HG03103 (cell line): Measurements from ENCODE around the gene HLA-DPA1.

Experiments used
- ATAC-seq: cut with Tn5 transposase; IDR thresholded peaks from one replicate; pipeline ENCODE4 v1.9.1; 2021; ENCODE audit warnings: low read depth; ENCODE audit not compliant: unreplicated experiment

The HLA-DPA1 gene

DNA sequence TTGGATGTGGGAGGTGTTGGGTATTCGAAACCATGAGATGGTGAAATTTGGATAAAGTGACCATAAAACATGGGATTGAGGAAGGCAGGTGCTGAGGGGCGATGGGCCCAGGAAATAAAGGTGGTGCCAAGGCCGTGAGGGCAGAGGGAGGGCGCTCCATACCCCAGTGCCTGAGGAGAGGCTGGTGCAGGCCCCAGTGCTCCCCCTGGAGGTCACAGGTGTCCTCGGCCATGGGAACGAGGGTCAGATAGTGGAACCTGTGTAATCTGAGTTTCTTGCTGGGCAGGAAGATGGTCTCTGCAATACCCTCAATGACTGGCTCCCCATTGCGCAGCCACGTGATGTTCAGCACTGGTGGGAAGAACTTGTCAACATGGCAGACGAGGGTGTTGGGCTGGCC lies 18.5 kb upstream of the HLA-DPA1 start:
- ATAC-seq = no peak

DNA sequence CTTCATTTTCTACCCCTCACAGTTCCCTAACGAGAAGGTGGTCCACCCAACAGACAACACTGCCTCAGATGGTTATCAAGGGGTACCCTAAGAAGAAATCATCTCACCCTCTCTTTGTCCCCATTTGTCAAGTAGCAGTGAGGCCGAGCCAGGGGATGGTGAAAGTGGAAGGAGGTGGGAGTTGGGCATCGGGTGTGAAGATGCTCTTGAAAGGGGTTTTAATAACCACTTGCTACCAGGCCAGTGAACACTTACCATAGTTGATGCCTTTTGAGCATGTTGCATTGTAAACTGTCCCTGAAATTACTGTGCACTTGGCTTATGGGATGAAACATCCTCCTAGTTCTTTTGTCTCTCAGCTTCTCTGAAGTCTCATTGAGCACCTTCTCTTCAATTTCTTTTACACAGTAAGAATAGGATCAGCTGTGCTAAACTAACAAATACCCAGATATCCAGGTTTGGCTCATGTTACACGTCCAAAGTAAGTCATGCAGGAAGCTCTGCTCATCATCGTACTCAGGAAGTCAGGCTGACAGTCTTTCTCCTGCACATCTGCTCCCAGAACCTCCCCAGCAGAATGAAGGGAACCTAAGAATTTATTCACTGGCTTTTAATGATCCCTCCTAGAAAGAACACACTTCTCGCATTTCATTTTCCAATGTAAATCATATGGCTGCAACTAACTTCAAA lies 15.6 kb upstream of the HLA-DPA1 start:
- no peak for ATAC-seq

DNA sequence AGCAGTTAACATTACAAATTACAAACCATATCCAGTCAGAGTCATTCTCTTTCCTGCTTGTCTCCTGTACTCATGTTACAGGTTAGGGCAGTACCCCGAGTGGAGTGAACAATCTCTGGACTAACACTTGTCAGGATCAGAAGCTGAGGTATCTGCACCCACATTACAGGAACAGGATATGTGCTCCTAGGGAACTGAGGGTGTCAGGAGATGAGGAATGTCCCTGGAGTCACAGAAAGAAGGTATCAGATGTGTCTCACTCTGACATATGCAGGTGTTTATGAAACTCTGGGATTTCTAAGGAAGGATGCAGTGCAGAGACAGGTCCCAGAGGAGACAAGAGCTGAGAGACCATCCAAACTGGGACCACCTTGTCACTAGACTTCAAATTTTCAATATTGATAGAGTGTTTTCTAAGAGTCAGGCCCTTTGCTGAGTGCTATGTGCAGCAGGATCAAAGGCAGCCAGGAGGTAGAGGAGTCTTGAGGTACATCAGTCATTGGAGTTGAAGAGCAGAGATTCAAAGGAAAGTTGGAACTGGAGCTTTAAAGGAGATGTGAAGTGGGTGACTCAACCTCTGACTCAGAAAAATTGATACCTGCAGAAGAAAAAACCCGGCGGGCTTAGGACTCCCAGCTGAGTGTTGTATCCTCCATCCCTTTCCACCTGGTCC lies 14.9 kb upstream of the HLA-DPA1 start:
- no peak for ATAC-seq

DNA sequence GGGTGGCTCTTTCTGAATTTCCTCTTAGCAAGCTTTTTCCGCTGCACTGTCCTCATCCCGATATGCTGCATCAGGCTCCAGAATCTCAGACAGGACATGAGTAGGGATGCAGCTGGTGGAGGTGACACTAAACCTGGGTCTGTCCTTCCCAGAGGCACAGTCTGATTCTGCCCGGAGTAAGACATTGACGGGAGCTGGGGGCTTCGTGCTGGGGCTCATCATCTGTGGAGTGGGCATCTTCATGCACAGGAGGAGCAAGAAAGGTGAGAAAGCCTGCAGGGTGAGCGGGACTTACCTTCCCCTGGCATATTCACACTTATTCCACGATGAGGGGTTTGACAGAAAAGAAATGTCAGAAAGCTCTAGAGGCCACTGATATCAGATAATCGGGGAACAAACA lies 12.2 kb upstream of the HLA-DPA1 start:
- no peak for ATAC-seq

DNA sequence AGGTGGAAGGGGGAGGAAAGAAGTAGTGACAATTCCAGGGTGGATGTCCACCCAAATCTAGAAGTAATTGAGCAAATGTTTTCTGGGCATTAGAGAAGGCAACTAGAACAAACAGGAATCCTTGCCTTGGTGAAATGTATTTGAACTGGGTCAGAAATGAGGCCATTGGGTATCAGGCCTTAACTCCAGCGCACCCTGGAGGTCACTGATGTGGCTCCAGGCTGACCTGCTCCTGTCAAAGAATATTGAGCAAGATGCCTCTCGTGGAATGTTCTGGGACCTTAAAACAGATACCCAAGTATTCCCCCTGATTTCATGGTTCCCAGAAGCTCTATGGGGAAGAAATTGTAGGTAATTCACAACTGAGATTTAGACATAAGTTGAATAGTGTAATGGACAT lies 9.3 kb upstream of the HLA-DPA1 start:
- no peak for ATAC-seq

DNA sequence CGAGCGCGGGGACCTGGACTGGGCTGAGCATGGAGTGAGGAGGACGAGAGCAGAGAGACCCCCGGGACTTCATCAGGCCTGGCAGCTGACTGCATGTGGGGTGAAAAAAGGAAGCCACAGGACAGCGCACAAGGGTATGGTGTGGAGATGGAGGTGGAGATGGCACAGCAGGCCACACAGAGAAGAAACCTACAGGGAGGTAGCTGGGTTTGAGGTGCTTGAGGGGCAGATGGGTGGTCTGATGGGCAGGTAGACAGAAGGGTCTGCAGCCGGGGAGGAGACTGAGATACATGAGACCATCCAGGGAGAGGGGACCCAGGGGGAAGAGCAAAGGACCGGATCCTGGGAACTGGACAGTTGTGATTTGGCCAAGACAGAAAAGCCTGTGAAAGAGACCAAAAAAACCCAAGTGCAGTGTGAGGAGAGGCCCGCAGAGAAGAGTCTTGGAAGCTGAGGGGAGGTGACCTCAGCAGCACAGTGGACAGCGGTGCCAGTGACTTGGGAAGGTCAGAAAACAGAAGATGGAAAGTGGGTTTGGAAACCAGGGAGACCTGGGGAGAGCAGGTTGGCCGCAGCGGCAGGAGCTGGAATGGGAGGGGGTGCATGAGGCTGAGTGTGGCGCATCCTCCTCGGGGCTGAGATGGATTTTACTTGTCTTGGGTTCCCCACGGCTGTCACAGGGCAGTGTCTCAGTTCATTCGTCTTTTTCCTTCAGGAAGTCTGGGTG lies 7.8 kb upstream of the HLA-DPA1 start:
- no peak for ATAC-seq

DNA sequence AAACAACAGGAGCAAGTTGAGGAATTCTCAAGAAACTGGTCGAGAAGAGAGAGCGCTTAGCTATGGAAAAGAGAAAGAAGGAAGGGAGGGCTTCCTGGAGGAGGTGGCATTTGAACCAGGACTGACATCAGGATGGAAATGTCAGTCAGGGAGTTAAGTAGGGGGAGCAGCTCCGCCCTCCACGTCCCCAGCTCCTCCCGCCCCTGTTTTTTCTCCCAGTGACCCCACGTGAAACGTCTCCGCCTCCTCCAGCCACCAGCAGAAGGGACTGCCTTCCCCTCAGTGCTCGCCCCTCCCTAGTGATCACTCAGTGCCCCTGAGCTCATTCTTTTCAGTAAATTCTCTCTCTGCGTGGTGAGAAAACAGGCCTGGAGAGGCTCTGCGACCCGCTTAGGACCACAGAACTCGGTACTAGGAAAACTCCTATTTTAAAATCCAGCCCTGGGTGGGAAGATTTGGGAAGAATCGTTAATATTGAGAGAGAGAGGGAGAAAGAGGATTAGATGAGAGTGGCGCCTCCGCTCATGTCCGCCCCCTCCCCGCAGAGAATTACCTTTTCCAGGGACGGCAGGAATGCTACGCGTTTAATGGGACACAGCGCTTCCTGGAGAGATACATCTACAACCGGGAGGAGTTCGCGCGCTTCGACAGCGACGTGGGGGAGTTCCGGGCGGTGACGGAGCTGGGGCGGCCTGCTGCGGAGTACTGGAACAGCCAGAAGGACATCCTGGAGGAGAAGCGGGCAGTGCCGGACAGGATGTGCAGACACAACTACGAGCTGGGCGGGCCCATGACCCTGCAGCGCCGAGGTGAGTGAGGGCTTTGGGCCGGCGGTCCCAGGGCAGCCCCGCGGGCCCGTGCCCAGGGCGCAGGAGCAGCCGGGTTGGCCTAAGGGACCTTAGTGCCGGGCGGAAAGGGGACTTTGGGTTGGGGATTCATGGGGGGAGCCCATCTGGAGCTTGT lies 7.0 kb upstream of the HLA-DPA1 start:
- ATAC-seq = no peak

DNA sequence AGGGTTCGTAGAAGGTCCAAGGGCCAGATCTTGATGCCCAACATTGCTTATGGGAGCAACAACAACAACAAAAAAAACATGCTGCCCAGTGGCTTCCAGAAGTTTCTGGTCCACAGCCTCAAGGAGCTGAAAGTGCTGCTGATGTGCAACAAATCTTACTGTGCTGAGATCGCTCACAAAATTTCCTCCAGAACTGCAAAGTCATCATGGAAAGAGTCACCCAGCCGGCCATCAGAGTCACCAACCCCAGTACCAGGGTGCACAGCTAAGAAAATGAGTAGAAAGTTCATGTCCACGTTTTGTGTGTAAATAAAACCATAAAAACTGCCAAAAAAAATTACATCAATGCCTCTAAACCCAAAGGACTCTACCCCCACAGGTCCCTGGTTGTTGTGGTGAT lies 6.1 kb upstream of the HLA-DPA1 start:
- ATAC-seq = no peak

DNA sequence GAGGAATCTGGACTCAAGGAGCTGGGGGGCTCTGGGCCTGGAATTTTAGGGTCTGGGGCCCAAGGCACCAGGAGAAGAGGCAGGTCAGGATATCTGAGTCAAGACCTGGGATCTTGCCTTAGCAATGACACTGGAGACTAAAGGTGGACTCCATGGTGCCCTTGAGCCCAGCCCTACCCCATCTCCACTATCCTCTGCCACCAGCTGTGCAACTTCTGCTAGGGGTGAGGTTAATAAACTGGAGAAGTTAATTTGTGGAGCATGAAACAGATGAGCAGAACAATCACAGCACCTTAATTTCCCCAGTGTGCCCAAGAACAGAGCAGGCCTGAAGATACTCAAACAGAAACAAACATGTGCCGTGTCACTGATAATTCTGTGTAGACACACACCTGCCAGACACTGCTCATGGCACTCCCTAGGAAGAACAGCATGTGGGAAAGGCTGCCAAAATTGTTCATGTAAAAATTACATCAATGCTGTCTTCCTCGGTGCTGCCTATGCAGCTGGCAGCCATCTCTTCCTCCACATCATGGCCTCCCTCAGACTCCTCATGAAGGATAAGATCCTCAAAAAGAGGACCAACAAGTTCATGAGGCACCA lies 5.6 kb upstream of the HLA-DPA1 start:
- ATAC-seq = no peak

DNA sequence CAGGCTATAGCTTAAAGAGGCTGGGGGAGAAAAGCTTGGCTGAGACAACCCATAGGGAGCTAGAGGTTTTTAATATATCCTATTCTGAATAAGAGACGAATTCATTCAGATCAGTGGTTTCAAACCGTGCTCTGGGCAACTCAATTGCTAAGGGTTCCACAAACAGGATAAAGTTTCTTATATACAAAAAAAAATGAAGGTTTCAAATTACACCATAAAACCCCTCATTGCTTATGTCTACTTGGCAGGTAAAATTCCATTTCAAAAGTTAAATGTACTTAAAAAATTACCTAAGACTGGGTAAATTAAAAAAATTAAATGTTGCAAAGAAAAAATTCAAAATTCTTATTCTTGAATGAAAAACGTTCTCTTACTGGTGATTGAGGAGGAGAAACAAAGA lies 5.0 kb upstream of the HLA-DPA1 start:
- no peak for ATAC-seq

DNA sequence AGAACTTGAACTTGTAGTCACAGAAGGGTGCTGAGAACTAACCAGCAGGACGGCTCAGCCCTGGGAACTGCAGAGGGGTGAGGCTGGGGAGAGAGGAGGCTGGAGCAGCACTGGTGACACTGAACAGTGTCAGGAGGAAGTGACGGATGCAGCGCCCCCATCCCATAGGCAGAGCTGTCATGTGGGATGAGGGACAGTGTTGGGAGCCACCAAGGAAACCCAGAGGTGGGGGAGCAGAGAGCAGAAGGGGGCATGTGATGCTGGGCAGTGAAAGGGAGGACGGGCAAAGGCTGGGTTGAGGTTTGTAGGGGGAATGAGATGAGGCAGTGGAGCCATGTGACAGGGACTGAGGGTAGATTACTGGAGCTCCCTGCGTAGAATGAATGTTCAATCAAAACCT lies 4.5 kb upstream of the HLA-DPA1 start:
- no peak for ATAC-seq

DNA sequence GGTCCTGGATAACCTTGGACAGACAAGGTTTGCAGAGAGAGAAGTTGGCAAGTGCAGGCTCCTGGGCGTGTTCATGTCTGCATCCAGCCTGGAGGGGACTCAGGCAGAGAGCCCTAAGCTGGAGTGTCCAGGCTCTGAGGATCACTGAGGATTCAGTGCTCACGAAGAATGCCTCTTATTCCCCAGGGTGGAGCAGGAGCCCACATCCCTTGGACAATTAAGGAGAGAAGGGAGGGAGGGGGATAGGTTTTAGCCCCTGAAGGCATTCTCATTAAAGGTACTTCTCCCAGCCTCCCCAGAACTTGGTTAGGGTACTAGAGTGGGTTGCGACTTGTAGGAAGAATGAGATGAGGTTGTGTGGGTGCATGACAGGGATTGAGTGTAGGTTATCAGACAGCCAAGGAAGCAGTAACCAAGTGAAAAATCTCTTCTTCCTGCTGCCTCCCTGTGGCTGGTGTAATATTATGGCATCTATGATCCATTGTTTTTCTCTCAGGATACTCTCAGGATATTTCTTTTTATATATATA lies 3.0 kb upstream of the HLA-DPA1 start:
- ATAC-seq = no peak

DNA sequence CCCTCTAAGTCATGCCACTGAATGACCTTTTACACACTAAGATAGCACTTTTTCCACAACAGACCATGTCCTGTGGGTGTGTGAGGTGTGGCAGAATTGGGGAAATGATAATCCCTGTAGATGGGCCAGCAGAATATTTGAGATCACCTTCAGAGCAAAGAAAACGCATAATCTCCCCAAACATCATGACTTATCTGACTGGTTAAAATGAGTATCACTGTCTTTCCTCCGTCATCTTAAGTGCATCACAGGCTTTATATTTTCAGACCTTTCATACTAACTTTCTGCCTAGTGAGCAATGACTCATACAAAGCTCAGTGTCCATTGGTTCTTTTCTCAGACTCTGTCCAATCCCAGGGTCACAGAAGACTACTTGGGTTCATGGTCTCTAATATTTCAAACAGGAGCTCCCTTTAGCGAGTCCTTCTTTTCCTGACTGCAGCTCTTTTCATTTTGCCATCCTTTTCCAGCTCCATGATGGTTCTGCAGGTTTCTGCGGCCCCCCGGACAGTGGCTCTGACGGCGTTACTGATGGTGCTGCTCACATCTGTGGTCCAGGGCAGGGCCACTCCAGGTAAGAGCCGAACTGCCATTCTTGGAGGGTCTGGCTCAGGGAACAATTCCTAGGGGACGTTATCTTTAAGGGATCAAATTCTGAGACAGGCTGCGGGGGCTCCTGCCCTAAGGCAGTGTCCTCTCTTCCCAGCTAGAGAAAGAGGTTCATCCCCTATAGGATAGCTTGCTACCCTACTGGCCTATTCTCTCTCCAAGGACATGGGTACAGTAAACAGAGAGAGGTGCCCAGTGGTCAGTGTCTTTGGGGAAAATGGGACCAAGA lies 2.3 kb upstream of the HLA-DPA1 start, which contains the start of gene HLA-DPB1:
TSS of gene HLA-DPB1 (plus strand) at position 423 of the 838 bp plus-strand sequence. CDS start at position 475, 52 bp downstream.
- peak; percentile 58 for ATAC-seq

DNA sequence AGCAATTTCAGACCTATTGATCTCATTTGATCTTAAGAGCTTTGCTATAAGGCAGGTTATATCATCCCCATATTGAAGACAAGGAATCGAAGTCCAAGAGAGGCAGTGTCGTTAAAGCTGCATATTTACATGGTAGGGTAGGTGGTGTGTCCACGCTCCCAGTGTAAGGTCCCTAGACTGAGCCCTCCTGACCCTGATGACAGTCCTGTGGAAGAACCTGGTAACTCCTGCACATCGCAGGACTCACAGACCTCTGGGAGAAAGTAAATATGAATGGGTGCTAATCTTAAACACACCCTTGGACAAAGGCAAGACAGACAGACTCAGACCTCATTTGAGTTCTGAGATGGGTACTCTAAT lies 1.7 kb upstream of the HLA-DPA1 start:
- ATAC-seq = no peak

DNA sequence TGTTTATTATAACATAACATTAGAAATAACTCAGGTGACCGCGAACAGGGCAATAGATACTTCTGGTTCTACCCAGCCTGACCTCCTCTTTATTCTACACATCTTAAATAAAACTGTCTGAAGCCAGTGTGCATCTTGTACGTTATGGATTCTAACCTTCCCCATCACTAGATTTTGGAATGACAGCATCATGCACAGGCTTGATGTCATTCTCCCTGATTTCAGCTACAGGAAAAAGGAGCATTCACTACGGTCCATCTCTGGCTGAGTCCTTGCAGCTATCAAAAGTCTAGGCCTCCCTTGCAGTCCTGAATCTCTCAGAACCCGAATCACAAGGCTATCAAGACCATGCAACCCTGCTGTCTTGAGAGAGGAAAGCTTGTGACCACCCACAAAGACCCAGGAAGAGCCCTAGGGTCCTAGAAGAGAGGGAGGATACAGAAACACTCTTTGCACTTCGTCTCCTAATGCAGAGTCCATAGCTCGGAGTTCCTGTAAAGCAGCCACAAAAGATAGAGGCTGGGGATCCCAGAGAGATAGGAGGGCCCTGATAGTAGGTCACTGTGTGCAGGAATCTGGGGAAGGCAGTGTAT lies 845 bp downstream of the HLA-DPA1 start:
- ATAC-seq = no peak

DNA sequence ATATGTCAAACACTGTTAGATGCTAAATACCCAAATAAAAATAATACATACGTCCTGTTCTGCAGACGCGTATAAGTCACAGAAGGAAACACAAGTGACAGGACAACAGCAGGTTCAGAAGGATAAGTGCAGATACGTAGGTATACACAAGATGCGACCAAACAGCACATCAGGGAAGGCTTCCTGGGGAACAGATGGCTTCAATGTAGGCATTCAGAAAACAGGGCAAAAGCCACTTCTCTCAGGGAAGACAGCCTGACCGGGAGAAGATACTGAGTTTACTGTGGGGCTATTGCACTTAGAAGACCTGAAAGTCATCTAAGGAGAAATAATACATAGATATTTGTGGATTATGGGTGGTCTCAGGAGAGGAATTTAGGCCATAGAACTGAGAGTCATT lies 1.9 kb downstream of the HLA-DPA1 start:
- ATAC-seq = no peak

DNA sequence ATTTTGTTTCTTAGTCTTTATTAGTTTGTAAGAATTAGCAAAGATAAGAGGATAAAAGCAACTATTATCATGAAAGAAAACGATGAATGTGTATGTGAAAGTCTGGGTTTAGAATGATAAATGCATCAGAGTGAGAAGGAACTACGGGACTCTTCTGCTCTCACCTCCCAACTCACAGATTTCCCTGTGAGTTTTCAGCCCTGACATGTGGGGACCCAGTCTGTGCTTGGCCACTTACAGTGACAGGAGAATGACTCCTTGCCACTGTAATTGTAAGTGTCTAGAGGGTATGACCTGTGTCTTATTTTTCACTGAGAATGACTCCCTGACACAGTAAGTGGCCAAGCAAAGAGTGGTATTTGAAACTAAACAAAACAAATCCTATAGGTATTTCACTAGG lies 2.5 kb downstream of the HLA-DPA1 start:
- ATAC-seq = no peak

DNA sequence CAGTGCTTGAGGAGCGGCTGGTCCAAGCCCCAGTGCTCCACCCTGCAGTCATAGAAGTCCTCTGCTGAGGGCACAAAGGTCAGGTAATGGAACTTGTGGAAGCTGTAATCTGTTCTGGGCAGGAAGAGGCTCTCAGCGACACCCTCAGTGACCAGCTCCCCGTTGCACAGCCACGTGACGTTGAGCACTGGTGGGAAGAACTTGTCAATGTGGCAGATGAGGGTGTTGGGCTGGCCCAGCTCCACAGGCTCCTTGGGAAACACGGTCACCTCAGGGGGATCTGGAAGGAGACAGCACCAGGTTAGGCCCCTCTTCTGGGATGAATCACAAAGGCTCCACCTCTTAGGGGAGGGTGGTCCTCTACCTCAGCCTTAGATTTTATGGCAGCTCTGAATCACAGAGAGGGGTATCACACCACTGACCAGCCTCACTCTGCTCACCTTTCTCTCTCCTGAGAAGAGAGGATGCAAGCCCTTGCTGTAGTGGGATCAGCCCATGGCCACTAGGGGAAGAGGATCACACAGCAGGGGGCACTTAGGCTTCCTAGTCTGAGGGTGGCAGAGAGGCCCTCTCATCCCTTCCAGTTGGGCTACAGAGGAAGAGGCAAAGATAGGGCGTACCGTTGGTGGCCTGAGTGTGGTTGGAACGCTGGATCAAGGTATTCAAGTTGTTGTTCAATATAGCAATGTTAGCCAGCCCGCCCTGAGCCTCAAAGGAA lies 4.3 kb downstream of the HLA-DPA1 start:
- ATAC-seq = no peak
